Stimulated activated naive CD8-positive, alpha-beta T cell treated with anti-CD3 and anti-CD28 coated beads, Interleukin-15, Interleukin-2, amounts not matched to agents 100 U/mL and 50 U/mL, for 24 hours (primary cell): ENCODE results near the gene FRMD6.
A peak's percentile ranks its signal among the peaks of the same experiment; 100 is the strongest.

Source experiments
- ATAC-seq: fragments of 150-1000 bp; cut with Tn5 transposase; one replicate; pipeline ENCODE4 v1.10.0; 2021
- DNase-seq: peaks from one replicate; pipeline ENCODE4 v3.0.0; 2021

Gene FRMD6

DNA sequence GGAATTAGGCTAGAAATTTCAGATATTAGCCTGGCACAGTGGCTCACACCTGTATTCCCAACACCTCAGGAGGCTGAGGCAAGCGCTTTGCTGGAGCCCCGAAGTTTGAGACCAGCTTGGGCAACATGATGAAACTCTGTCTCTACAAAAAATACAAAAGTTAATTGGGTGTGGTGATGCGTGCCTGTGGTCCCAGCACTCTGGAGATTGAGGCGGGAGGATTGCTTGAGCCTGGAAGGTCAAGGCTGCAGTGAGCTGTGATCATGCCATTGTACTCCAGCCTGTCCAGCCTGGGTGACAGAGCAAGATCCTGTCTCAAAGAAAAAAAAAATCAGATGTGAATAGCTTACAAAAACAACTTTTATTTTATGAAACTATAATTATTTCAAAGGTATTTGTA lies 15.1 kb downstream of the FRMD6 start:
- ATAC-seq (no peak), DNase-seq (no peak)

GRCh38 chr14:51668870-51669269 lies 17.2 kb downstream of the FRMD6 start:
- no peak for ATAC-seq
- no peak for DNase-seq

GRCh38 chr14:51674294-51675002 lies 22.7 kb downstream of the FRMD6 start:
- ATAC-seq (no peak), DNase-seq (no peak)

- no peak for DNase-seq
- ATAC-seq, result peak; percentile 78
Observed at GRCh38 chr14:51676549-51676948, 24.8 kb downstream of the FRMD6 start.

GRCh38 chr14:51677266-51677665 lies 25.6 kb downstream of the FRMD6 start:
- ATAC-seq (no peak), DNase-seq (no peak)

DNA sequence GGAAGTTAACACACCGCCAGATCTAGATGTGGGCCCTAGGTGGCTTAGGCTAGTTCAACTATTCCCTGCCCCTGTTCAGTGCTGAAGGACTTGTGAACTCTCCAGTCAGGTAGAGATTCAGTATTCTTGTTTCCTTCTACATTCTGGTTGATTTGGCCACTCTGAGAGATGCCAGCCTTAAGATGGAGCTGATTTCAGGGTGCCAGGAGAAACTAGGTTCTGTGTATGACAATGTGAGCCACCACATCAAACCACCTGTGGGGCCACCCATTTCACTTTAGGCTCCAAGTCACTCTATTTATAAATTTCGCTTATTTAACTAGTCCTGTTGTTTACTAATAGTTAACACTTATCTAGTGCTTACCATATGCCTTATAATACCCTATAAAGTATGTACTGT lies 26.0 kb downstream of the FRMD6 start:
- peak; percentile 23 for ATAC-seq
- no peak for DNase-seq

GRCh38 chr14:51680031-51680430 lies 28.3 kb downstream of the FRMD6 start:
- ATAC-seq, result no peak
- DNase-seq, result no peak

DNA sequence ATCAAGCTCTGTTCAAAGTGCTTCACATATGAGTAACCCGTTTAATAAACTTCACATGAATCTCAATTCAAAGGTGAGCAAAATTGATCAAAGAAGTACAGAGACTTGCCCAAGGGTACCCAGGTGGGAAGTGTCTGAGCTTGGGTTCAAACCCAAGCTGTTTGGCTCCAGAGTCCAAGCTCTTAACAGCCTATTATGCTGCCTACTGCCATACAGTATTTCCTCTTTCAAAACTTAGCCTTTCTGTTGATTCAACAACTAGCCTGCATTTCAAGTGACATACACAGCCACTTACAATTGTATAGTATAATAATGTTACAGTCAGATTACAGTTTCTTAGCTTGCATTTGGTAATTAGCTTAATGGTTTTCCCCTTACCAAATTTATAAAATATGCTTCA lies 29.7 kb downstream of the FRMD6 start:
- no peak for ATAC-seq

DNA sequence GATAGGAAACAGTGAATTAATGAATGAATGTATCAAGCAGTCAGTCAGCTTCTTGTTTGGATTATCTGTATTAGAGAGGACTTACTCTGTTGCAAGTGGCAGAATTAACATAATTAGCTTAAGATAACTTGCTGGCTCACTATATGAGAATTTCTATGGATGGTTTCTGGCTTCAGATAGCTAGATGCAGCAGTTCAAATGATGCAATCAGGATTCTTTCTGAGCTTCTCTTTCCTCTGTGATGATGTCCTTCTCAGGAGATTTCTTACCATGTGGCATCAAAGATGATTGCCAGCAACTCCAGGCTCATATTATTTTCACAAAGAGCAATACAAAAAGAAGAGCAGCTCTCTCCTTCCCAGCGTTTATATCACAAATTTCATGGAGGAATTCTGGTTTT lies 30.7 kb downstream of the FRMD6 start:
- ATAC-seq (no peak), DNase-seq (no peak)

More for the DNA sequence above, 29.7 kb downstream of the FRMD6 start:
- DNase-seq, result no peak

- DNase-seq (no peak), ATAC-seq (no peak)
Observed at GRCh38 chr14:51684760-51685159, 33.0 kb downstream of the FRMD6 start.

DNA sequence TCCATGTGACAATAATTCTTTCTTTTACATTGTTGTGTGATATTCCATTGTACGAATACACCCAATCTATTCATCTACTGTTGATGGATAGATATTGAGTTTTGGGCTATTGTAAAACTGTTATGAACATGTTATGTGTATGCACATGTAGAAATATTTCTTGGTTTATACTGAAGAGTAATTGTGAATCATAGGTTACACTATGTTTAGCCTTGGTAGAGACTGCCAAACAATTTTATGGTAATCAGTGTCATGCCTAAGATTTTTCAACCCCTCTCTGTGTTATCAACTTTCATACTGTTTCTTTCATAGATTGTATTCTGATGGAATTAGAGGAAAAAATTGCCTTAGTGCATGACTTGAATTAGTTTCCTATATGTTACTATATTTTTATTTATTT lies 39.5 kb downstream of the FRMD6 start:
- ATAC-seq, result no peak

DNA sequence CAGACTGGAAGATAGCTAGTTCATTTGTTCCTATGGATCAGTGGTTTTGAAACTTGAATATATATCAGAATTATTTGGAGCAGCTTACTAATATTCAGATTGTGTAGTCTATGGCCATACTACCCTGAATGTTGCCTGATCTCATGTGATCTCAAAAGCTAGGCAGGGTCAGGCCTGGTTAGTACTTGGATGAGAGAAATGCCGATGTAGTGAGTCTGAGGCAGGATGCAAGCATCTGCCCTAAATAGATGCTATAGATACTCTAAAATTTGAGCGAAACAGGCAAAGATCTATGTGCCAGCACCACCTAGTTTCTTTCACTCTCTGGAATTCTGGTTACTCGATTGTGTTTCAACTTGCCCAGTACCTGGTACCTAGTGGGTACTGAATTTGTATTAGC lies 40.9 kb downstream of the FRMD6 start:
- ATAC-seq (no peak), DNase-seq (no peak)

More for the DNA sequence above, 39.5 kb downstream of the FRMD6 start:
- no peak for DNase-seq

GRCh38 chr14:51697848-51698247 lies 46.1 kb downstream of the FRMD6 start:
- ATAC-seq (no peak), DNase-seq (no peak)

- no peak for ATAC-seq
- no peak for DNase-seq
Observed at GRCh38 chr14:51701951-51702350, 50.2 kb downstream of the FRMD6 start.

DNA sequence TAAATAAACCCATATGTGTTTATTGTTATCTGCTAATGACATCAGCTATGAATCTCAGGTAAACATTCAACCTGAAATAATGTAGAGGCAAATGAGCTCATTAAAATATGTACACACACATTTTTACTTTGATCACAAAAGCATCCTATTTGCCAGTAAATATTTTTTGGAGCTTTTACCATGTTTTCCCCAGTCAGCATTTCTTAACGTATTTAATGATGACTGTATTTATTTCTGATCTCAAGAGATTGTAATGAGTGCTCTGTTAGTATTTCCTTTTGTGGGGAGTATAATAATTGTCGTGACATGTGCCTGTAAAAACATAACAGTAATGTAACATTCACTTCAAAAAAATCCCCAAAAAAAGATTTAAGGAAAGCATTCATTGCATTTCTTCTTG lies 52.1 kb downstream of the FRMD6 start:
- DNase-seq (no peak), ATAC-seq (no peak)

DNA sequence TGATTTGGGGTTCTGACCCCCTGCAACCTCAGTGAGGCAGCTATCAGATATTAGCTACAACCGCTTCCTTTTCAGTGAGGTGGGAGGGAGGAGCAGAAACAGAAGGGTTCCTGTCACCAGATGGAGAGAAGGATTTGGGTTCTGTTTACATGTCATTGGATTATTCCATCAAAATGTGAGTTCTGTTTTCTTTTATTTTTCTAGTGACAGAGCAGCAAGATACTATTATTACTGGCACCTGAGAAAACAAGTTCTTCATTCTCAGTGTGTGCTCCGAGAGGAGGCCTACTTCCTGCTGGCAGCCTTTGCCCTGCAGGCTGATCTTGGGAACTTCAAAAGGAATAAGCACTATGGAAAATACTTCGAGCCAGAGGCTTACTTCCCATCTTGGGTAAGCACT lies 52.8 kb downstream of the FRMD6 start:
- ATAC-seq (no peak), DNase-seq (no peak)

GRCh38 chr14:51707327-51707726 lies 55.6 kb downstream of the FRMD6 start:
- ATAC-seq (no peak), DNase-seq (no peak)

GRCh38 chr14:51711505-51711904 lies 59.8 kb downstream of the FRMD6 start:
- no peak for ATAC-seq
- DNase-seq, result no peak

DNA sequence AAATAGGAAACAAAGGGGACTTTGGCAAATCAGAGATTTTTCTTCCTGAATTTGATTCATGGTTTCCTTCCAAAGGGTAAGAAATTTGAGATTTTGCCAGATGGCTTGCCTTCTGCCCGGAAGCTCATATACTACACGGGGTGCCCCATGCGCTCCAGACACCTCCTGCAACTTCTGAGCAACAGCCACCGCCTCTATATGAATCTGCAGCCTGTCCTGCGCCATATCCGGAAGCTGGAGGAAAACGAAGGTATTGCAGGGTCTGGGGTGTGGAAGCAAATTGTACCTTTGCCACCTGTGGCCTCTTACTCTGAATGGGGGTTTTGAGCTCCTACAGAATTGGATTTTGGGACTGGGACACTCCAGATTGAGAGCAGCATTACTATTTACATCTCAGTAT lies 63.5 kb downstream of the FRMD6 start:
- ATAC-seq, result no peak
- no peak for DNase-seq

- ATAC-seq, result no peak
Observed at GRCh38 chr14:51715742-51716141, 64.0 kb downstream of the FRMD6 start.

GRCh38 chr14:51716610-51717009 lies 64.9 kb downstream of the FRMD6 start:
- no peak for DNase-seq
- ATAC-seq, result no peak

More at GRCh38 chr14:51715742-51716141, 64.0 kb downstream of the FRMD6 start:
- DNase-seq, result no peak

GRCh38 chr14:51717766-51718165 lies 66.1 kb downstream of the FRMD6 start:
- no peak for ATAC-seq

DNA sequence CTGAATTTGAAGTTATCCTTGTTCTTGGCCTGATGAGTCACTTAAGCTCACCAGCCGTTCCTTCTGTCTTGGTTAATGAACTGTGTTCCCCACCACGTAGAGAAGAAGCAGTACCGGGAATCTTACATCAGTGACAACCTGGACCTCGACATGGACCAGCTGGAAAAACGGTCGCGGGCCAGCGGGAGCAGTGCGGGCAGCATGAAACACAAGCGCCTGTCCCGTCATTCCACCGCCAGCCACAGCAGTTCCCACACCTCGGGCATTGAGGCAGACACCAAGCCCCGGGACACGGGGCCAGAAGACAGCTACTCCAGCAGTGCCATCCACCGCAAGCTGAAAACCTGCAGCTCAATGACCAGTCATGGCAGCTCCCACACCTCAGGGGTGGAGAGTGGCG lies 68.2 kb downstream of the FRMD6 start:
- DNase-seq, result no peak

More at GRCh38 chr14:51717766-51718165, 66.1 kb downstream of the FRMD6 start:
- no peak for DNase-seq

DNA sequence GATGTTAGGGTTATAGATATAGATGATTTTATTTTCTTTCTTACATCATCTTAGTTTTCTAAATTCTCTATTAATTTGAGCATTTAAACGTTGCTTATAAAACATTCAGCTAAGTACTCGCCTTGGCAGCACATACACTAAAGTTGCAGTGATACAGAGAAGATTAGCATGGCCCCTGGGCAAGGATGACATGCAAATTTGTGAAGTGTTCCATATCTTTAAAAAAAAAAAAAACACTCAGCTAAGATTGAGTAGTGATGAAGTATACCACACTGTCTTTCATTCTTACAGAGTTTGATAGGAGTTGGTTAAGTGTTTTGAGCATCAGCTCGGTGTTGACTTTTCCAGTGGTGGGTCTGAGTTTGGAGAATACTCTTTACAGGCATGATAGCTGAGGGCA lies 72.3 kb downstream of the FRMD6 start:
- DNase-seq (no peak), ATAC-seq (no peak)

More for the DNA sequence above, 68.2 kb downstream of the FRMD6 start:
- ATAC-seq, result no peak

DNA sequence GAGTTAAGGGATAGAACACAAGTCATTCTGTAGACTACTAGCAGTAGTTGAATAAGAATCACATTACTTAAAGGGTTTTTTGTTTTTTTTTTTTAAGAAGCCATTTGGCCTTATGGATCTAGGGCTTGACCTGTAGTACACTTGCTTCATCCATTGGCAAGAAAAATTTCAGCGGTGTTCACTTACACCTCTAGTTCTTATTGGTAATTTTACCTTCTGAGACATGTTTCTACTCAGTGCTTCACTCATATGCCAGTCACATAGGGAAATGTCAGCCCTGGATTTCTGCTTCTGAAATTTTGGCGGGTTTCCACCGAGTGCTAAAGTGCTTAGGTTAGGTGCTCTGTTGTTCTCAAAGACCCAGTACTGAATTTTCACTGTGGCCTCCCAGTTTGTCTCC lies 72.9 kb downstream of the FRMD6 start:
- ATAC-seq (no peak), DNase-seq (no peak)
